ENCODE results near the gene MMP15. TPM values are rescaled to one million over a fixed set of nuclear protein-coding genes. Genes with fewer than 3 reads are reported as not detected.

MMP15 gene
- total RNA-seq, 6 experiments from 2014 or later: 0.82 to 4.1 (median 1.1) TPM

GRCh38 chr16:58037365-58038057 is 12.0 kb downstream of the MMP15 start:
- no peaks in the 10 kb centered on the region for H3K36me3 Mint-ChIP-seq (ENCODE audit: low read depth)
- H3K4me3 Mint-ChIP-seq: no peak overlapping the region
- no peaks in the 10 kb centered on the region for H3K9me3 Mint-ChIP-seq
- TF ChIP-seq CTCF (IDR thresholded peaks at IDR 0.05): no peak
- H3K27ac Mint-ChIP-seq: no peak overlapping the region
- peaks cover 12% of the 10 kb centered on the region for H3K27me3 Mint-ChIP-seq (ENCODE audit: insufficient read depth)
- no peak for DNase-seq
- no peaks in the 10 kb centered on the region for H3K4me1 Mint-ChIP-seq (ENCODE audit: low read depth)

- Mint-ChIP-seq H3K9me3 (no peaks in the 10 kb centered on the region), H3K4me3 (no peak overlapping the region), H3K27me3 (ENCODE audit: insufficient read depth) (peaks cover 10% of the 10 kb centered on the region), H3K36me3 (ENCODE audit: low read depth) (no peaks in the 10 kb centered on the region), H3K4me1 (ENCODE audit: low read depth) (no peaks in the 10 kb centered on the region), H3K27ac (no peak overlapping the region)
- TF ChIP-seq CTCF (IDR thresholded peaks at IDR 0.05): no peak
- no peak for DNase-seq
Observed at GRCh38 chr16:58038219-58038641, 12.7 kb downstream of the MMP15 start.

GRCh38 chr16:58039829-58040495 is 14.4 kb downstream of the MMP15 start:
- Mint-ChIP-seq H3K9me3 (no peaks in the 10 kb centered on the region), H3K4me1 (ENCODE audit: low read depth) (no peaks in the 10 kb centered on the region), H3K27ac (no peak overlapping the region), H3K36me3 (ENCODE audit: low read depth) (no peaks in the 10 kb centered on the region), H3K27me3 (ENCODE audit: insufficient read depth) (peaks cover 12% of the 10 kb centered on the region), H3K4me3 (no peak overlapping the region)
- TF ChIP-seq CTCF (IDR thresholded peaks at IDR 0.05): no peak
- DNase-seq: no peak

- peaks cover 12% of the 10 kb centered on the region for H3K27me3 Mint-ChIP-seq (ENCODE audit: insufficient read depth)
- H3K4me3 Mint-ChIP-seq: no peak overlapping the region
- DNase-seq: no peak
- no peaks in the 10 kb centered on the region for H3K36me3 Mint-ChIP-seq (ENCODE audit: low read depth)
- no peaks in the 10 kb centered on the region for H3K4me1 Mint-ChIP-seq (ENCODE audit: low read depth)
- no peak overlapping the region for H3K27ac Mint-ChIP-seq
- no peaks in the 10 kb centered on the region for H3K9me3 Mint-ChIP-seq
- TF ChIP-seq CTCF (IDR thresholded peaks at IDR 0.05): no peak
Observed at GRCh38 chr16:58040496-58040846, 14.9 kb downstream of the MMP15 start.

- H3K4me3 Mint-ChIP-seq: no peak overlapping the region
- peaks cover 12% of the 10 kb centered on the region for H3K27me3 Mint-ChIP-seq (ENCODE audit: insufficient read depth)
- no peak overlapping the region for H3K27ac Mint-ChIP-seq
- H3K9me3 Mint-ChIP-seq: no peaks in the 10 kb centered on the region
- no peak for DNase-seq
- no peak for TF ChIP-seq CTCF (IDR thresholded peaks at IDR 0.05)
- no peaks in the 10 kb centered on the region for H3K36me3 Mint-ChIP-seq (ENCODE audit: low read depth)
- H3K4me1 Mint-ChIP-seq (ENCODE audit: low read depth): no peaks in the 10 kb centered on the region
Observed at GRCh38 chr16:58040945-58041627, 15.5 kb downstream of the MMP15 start.
